GM06990 (cell line): ENCODE measurements around the gene NTNG1.

ENCODE experiments used
- DNase-seq: peaks from one replicate; pipeline ENCODE4 v3.0.0-alpha.2; 2011; ENCODE audit not compliant: insufficient read length; ENCODE audit errors: extremely low read depth
- H3K27me3 ChIP-seq: replicated peaks from 2 replicates; pipeline ENCODE4 v1.6.0; 2011; ENCODE audit warnings: low read length; ENCODE audit not compliant: control insufficient read depth, insufficient read depth
- H3K36me3 ChIP-seq: 2 replicates; pipeline ENCODE4 v1.5.1; 2011; ENCODE audit warnings: low read length; ENCODE audit not compliant: control insufficient read depth, insufficient read depth
- H3K4me3 ChIP-seq: replicated peaks from 2 replicates; pipeline ENCODE4 v1.5.1; 2011; ENCODE audit warnings: low read depth, mild to moderate bottlenecking, control low read depth, low read length
- CTCF ChIP-seq: IDR thresholded peaks from 2 replicates; pipeline ENCODE4 v1.5.1; 2011; ENCODE audit warnings: low read length, control low read depth, mild to moderate bottlenecking, inconsistent platforms; ENCODE audit not compliant: insufficient read depth, poor library complexity, severe bottlenecking

Gene NTNG1

GRCh38 chr1:107401704-107402103, 260.9 kb downstream of the NTNG1 start:
- Histone ChIP-seq H3K27me3 (no peaks in the 10 kb centered on the region), H3K4me3 (no peak overlapping the region), H3K36me3 (no peaks in the 10 kb centered on the region)
- DNase-seq: no peak
- TF ChIP-seq CTCF: no peak

GRCh38 chr1:107404756-107405155, 263.9 kb downstream of the NTNG1 start:
- no peak for TF ChIP-seq CTCF
- no peak for DNase-seq
- H3K27me3 ChIP-seq: no peaks in the 10 kb centered on the region
- no peaks in the 10 kb centered on the region for H3K36me3 ChIP-seq
- no peak overlapping the region for H3K4me3 ChIP-seq

- no peak for TF ChIP-seq CTCF
- H3K4me3 ChIP-seq: no peak overlapping the region
- no peaks in the 10 kb centered on the region for H3K27me3 ChIP-seq
- no peak for DNase-seq
- H3K36me3 ChIP-seq: no peaks in the 10 kb centered on the region
Measured at GRCh38 chr1:107405236-107405635, 264.4 kb downstream of the NTNG1 start.

- TF ChIP-seq CTCF: no peak
- no peaks in the 10 kb centered on the region for H3K27me3 ChIP-seq
- no peaks in the 10 kb centered on the region for H3K36me3 ChIP-seq
- no peak overlapping the region for H3K4me3 ChIP-seq
- DNase-seq: no peak
Measured at GRCh38 chr1:107407011-107407410, 266.2 kb downstream of the NTNG1 start.

- Histone ChIP-seq H3K36me3 (no peaks in the 10 kb centered on the region), H3K4me3 (no peak overlapping the region), H3K27me3 (no peaks in the 10 kb centered on the region)
- TF ChIP-seq CTCF: no peak
- no peak for DNase-seq
Measured at GRCh38 chr1:107413546-107413945, 272.7 kb downstream of the NTNG1 start.

GRCh38 chr1:107413951-107414350, 273.1 kb downstream of the NTNG1 start:
- no peak for DNase-seq
- no peaks in the 10 kb centered on the region for H3K36me3 ChIP-seq
- no peak overlapping the region for H3K4me3 ChIP-seq
- TF ChIP-seq CTCF: no peak
- no peaks in the 10 kb centered on the region for H3K27me3 ChIP-seq
